NOMO-1 treated with DMSO at 0.1 percent for 48 hours (cell line): ENCODE results near the gene KRTAP5-1.
"Not testable (repeated sequence)": the region's sequence is repeated elsewhere in the genome, so short reads cannot be mapped to it uniquely, and the experiment has no call there.

Source experiments
- DNase-seq: peaks from one replicate; lab custom pipeline; 2025; ENCODE audit not compliant: unreplicated experiment; lab: John Stamatoyannopoulos, UW

The KRTAP5-1 gene

GRCh38 chr11:1603629-1604028 lies 18.5 kb upstream of the KRTAP5-1 start:
- DNase-seq, result no peak

DNA sequence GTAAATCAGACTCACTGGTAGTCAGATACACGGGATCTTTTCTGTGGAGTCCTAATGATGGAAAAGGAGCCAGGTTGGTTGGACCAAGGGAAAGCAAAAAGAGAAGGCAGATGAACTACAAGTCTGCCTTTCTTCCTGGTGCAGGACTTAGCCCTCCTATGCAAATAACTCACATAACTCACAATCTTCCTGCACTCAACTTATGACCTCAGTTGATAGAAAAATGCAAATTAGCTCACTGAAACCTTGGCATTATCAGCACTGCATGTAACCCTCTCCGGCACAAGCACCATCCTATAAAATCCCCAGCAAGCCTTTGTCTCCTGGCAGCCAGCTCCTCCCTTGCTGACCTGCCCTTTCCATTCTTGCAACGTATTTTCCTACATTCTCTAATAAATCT lies 16.6 kb upstream of the KRTAP5-1 start:
- not testable (repeated sequence) for DNase-seq

DNA sequence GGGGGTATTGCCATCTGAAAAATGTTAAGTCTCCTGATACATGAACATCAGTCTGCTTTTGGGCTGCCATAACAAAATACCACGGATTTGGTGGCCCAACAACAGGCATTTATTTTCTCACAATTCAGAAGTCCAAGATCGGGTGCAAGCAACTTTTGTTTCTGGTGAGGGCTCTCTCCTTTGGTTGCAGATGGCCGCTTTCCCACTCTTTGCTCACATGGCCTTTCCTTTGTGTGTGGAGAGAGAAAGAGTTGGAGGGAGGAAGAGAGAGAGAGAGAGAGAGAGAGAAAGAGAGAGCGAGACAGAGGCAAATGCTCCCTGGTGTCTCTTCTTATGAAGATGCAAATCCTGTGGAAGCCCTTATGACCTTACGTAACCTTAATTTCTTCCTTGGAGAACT lies 15.5 kb upstream of the KRTAP5-1 start:
- no peak for DNase-seq

GRCh38 chr11:1598816-1599215 lies 13.7 kb upstream of the KRTAP5-1 start:
- DNase-seq, result no peak

DNA sequence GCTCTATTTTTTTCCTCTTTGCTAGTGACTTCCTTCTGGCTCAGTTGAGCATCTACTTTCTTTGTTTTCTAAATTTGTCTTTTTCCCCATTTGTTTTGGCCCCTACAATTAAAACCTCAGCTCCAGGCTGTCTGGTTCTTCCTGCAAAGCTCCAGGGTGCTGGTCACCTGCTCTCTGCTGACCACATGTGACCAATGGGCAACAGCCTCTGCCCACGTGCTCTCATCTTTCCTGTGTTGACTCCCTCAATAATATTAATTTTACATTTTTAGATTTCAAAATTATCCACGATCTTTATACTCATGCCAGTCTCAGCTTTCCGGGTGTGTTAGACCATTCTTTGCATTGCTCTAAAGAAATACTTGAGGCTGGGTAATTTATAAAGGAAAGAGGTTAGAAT lies 13.3 kb upstream of the KRTAP5-1 start:
- DNase-seq, result not testable (repeated sequence)

DNA sequence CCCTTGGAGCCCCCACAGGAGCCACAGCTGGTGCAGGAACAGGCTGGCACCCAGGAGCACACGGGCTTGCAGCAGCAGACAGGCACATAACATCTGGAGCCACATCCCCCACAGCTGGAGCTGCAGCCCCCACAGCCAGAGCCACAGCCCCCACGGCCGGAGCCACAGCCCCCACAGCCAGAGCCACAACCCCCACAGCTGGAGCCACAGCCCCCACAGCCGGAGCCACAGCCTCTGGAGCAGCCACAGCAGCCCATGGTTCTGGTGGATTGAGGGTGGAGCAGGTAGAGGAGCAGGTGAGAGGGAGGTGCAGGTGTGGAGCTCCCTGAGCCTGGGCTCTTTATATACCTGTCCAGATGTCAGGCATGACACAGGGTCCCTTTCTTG lies 12.9 kb upstream of the KRTAP5-1 start, which contains the start of gene KRTAP5-2:
KRTAP5-2 (minus strand) TSS at position 301 of the 387 bp plus-strand sequence; CDS start at position 257, 44 bp downstream.
- DNase-seq, result no peak

DNA sequence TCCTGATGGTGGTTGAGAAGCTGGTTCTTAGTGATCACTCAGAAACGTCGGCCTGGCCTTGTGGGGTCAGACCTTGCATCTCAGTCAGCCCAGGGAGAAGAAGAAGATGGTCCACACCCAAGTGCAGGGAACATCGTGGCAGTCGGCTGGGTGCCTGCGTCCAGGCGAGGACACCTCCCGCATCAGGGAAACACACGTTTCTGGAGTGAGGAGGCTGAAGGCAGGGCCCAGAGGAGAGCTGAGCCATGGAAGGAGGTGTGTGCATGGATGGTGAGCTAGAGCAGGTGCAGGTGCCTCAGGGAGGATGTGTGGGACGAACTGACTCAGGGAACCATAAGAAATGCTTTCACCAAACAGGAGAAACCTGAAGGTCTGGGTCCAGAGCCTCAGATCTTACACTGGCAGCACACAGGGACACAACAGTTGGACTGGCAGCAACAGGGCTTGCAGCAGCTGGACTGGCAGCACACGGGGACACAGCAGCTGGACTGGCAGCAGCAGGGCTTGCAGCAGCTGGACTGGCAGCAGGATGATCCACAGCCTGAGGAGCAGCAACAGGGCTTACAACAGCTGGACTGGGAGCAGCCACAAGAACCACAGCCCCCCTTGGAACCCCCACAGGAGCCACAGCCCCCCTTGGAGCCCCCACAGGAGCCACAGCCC lies 12.4 kb upstream of the KRTAP5-1 start:
- no peak for DNase-seq

- DNase-seq, result not testable (repeated sequence)
Observed at GRCh38 chr11:1596576-1597121, 11.6 kb upstream of the KRTAP5-1 start.

DNA sequence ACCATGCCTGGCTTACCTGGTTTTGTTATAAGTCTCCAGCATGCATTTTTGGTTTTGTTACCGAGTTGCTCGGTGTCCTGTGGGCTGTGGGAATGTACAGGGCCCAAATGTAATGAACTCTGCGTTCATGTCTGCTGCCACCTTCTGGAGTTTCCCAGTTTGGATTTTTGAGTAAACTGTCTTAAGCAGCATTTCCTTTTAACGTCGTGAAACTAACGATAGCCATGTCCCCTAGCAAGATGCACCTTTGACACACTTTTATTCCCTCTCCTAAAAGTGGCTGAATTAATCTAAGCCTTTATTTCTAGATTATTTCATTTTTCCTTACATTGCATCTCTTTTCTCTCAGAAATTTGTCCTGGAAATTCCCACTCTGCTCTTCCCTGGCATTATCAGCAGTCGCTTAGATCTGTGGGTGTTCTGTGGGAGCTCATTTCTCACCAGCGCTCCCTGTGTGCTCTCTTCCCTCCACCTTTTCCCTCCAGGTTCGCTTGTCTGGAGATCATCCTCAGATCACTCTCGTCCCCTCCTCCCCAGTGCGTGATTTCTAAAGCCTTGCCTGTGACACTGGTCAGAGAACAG lies 11.0 kb upstream of the KRTAP5-1 start:
- not testable (repeated sequence) for DNase-seq

DNA sequence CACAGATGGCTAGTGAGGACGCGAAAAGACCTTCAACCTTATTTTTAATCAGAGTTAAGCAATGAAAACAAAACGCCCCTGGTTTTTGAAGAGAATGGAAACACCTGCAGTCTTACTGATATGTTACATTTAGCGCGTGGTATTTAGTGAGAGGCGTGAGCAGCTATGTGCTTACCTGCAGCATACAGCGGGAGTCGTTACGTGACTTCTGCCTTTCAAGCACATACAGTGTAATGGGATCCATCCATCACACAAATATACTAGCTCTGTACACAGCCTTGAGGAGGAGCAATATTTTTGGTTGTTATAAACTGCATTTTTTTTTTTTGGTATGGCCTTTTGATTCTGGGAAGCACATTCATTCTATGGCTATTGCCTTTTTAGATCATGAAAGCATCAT lies 7.5 kb upstream of the KRTAP5-1 start:
- no peak for DNase-seq

- no peak for DNase-seq
Observed at GRCh38 chr11:1589996-1590395, 4.9 kb upstream of the KRTAP5-1 start.

GRCh38 chr11:1589191-1589963 lies 4.3 kb upstream of the KRTAP5-1 start:
- peak; percentile 77 for DNase-seq

DNA sequence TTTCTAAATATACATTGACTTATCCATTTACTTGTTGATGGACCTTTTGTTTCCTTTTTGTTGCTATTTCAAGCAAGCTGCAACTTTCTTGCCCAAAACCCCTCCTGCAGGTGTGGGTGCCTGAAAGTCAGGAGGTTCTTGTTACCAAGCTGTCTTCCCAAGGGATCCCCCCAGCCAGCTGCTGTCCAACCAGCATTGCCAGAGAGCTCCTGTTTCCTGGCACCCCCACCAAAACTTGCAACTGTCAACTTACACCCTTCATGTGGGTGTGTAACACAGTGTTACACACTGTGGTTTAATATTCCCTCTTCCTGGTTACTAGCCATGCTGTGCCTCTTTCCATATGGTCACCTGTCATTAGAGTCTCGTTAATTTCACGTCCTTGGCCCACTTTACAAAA lies 1.6 kb upstream of the KRTAP5-1 start:
- no peak for DNase-seq

DNA sequence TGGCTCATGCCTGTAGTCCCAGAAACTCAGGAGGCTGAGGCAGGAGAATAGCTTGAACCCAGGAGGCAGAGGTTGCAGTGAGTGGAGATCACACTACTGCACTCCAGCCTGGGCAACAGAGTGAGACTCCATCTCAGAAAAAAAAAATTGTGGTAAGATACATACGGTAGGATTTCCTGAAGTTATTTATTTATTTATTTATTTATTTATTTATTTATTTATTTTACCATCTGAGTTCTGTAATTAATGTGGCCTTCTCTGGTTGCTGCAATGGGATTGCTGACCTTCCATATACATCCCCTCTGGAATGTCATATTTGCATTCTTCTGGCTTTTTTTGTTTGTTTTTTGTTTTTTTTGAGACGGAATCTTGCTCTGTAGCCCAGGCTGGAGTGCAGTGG lies 2.2 kb downstream of the KRTAP5-1 start:
- not testable (repeated sequence) for DNase-seq

DNA sequence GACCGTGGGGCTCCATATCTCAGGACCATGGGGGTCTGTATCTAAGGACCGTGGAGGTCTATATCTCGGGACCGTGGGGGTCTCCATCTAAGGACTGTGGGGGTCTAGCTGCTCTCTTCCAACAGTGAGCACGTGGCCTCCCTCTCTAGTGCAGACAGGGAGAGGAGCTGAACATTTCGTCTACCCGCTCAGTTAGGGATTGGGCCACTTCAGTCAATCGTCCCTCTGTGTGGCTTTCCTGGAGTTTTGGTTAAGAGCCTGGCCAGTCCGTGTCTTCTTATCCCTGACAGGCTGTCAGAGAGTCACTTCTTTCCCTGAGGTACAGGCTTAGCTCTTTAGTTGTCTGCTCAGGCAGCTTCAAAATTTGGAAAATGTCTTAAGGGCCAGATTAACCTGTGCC lies 3.1 kb downstream of the KRTAP5-1 start:
- no peak for DNase-seq

DNA sequence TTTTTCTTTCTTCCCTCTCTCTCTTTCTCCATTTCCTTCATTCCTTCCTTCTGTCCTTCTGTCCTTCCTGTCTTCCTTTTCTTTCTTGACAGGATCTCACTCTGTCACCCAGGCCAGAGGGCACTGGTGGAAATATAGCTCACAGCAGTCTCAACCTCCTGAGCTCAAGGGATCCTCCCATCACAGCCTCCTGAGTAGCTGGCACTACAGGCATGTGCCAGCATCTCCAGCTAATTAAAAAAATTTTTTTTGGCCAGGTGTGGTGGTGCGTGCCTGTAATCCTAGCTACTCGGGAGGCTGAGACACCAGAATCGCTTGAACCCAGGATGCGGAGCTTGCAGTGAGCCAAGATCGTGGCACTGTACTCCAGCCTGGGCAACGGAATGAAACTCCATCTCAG lies 8.3 kb downstream of the KRTAP5-1 start:
- no peak for DNase-seq

- DNase-seq, result not testable (repeated sequence)
Observed at GRCh38 chr11:1575756-1576155, 9.3 kb downstream of the KRTAP5-1 start.

- DNase-seq, result no peak
Observed at GRCh38 chr11:1574933-1575242, 10.2 kb downstream of the KRTAP5-1 start.

- DNase-seq, result peak; percentile 41
Observed at GRCh38 chr11:1574238-1574932, 10.7 kb downstream of the KRTAP5-1 start.

- DNase-seq, result no peak
Observed at GRCh38 chr11:1573903-1574237, 11.2 kb downstream of the KRTAP5-1 start.

- no peak for DNase-seq
Observed at GRCh38 chr11:1573077-1573902, 11.8 kb downstream of the KRTAP5-1 start.
